HEK293 (cell line): Measurements from ENCODE around the gene CACNB2.

Source experiments
- CTCF ChIP-seq: fragments of 450-650 bp; formaldehyde crosslinking; IDR thresholded peaks from 2 replicates; pipeline ENCODE4 v1.5.1; 2016; ENCODE audit warnings: missing biosample characterization, missing genetic modification characterization
- IKZF3 ChIP-seq: fragments of 450-650 bp; IDR thresholded peaks from 2 replicates; pipeline ENCODE4 v1.5.0; 2018; ENCODE audit warnings: missing biosample characterization, mild to moderate bottlenecking, missing genetic modification characterization, moderate library complexity
- KLF16 ChIP-seq: fragments of 450-650 bp; formaldehyde crosslinking; IDR thresholded peaks from 2 replicates; pipeline ENCODE4 v1.5.1; 2017; ENCODE audit warnings: missing biosample characterization, missing genetic modification characterization
- ZBTB44 ChIP-seq: fragments of 450-650 bp; IDR thresholded peaks from 2 replicates; pipeline ENCODE4 v1.5.1; 2018; ENCODE audit warnings: missing biosample characterization, mild to moderate bottlenecking, missing genetic modification characterization

- no peak for TF ChIP-seq CTCF (tag by site-specific recombination)
- TF ChIP-seq IKZF3 (tag by site-specific recombination), result no peak
- TF ChIP-seq ZBTB44 (tag by site-specific recombination), result no peak
- TF ChIP-seq KLF16 (tag by site-specific recombination), result no peak
These were observed 170.5 kb downstream of the CACNB2 start for GRCh38 chr10:18310761-18311160.
